ENCODE results near the gene COMP.

The COMP gene

DNA sequence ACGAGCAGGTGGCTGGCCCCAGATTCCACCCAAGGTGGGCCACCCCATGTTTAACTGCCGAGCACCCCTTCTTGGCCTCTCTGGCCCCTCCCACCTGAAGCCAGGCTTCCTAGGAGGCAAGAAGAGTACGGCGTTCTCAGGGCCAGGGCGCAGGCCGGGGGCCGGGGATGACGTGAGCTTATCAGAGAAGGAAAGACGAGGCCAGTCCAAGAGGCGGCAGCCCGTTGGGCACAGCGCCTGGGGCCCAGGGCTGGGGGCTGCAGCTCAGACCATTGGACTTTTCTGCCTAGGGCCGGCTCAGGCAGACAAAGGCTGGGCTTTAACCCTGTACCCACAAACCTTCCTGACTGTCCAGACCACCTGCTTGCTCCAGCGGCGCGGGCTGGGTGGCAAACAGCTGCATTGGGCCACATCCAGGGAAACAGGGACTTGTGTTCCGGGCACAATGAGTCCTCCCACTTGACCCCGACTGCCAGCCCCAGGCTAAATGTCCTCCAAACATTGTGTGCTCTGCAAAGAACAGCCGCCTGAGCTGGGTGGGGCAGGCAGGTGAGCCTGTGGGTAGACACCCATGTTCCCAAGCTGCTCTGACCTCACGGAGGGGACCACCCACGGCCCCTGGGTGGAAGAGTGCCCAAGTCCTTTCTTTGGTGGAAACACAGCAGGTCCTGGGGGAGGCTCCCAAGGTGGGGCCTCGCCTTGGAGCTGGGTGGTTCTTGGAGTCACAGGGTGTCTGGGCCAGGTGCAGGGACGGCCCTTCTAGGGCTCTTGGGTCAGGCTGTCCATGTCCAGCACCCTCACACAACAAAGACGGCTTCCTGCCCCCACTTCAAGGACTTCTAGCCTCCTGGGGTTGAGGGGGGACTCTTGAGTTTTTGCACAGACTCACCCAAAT, 21.9 kb downstream of the COMP start:
- no peak for DNase-seq

DNA sequence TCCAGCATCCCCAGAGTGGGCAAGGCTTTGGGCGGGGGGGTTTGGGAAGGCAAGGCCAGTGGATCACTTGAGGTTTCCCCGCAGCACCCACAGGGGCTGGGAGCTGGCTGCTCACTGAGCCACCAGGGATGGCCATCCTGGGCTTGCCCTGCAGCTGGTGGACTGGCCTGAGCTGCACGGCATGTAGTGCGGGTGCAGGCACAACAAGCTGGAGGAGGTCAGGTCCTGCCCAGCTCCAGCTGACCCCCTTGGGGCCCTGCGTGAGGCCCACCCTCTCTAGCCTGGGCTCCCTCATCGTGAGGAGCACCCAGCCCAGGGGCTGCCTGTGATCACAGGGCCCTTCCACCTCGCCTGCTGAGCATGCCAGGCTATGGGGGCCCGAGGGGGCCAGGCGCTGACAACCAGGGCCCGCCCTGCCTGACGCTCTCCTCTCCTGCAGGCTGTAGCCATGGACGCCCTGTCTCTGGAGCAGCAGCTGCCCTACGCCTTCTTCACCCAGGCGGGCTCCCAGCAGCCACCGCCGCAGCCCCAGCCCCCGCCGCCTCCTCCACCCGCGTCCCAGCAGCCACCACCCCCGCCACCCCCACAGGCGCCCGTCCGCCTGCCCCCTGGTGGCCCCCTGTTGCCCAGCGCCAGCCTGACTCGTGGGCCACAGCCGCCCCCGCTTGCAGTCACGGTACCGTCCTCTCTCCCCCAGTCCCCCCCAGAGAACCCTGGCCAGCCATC, 22.9 kb downstream of the COMP start:
- no peak for DNase-seq

DNA sequence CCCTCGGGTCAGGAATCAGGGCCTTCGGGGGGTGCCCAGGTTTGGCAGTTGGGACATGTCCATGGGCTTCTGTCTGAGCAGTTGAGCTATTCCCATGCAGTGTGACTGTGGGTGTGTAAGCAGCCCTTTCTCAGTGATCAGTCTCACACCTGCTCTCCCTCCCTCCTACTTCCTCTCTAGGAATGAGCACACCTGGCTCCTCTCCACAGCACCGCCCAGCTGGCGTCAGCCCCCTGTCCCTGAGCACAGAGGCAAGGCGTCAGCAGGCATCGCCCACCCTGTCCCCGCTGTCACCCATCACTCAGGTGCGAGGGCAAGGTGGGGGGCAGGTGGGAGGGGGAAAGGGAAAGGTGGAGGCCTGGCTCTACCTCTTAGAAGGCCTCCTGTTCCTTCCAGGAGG, 25.9 kb downstream of the COMP start:
- DNase-seq = no peak

DNA sequence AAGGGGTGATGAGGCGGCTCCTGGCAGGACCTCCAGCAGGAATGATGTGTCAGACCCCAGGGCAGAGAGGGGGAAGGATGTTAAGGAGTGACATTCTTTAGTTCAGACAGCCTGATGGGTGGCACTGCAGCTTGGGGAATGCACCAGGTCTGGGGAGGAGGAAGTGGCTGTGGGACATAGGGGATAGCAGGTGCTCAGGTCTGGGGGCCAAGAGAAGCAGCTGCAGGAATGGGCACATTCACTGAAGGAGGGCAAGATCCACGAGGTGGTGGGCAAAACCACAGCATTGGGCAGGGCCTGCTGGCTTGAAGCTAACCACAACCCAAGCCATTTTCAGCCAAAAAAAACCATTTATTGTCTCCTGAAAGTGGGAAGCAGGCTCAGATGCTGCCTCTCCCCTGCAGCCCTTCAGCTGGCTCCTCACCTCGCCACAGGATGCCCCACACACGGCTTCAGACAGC, 26.5 kb downstream of the COMP start:
- DNase-seq = no peak

DNA sequence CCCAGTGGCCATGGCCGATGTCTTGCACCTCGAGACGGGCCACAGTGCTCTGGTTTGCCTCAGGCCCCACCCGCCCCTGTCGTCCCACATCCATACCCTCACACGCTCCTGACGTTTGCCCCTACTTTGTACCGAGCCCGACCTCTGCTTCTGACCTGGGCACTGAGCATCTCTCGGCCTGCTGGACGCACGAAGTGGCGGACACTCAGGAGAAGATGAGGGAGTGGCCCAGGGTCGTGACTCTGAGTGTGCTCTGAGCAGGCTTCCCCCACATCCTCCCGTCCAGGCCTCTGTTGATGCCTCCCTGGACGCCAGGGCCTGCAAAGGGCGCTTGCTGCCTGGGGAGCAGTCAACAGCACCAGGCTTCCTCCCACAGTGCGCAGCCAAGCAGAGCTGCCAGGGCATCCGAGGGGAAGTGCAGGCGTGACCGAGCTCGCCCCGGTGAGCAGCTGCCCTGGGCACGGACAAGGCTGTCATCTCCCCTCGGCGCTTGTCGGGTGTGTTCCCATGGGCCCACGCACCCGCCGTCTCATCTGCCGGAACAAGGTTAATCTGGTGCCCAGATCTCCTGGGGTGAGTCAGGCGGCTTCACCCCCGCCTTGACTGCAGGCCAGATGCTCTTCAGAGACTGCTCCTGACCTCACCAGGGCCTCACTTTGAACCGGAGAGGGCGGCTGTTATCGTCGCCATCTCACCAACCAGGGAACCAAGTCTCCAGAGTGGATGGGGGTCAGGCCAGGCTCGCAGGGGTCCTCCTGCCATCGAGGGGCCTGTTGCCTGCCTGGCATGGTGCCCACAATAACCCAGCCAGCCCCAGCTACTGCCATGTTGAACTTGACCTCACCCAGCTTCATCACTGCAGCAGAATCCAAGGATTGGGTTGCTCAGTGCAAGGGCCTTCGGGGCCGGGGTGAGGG, 27.2 kb downstream of the COMP start:
- no peak for DNase-seq

DNA sequence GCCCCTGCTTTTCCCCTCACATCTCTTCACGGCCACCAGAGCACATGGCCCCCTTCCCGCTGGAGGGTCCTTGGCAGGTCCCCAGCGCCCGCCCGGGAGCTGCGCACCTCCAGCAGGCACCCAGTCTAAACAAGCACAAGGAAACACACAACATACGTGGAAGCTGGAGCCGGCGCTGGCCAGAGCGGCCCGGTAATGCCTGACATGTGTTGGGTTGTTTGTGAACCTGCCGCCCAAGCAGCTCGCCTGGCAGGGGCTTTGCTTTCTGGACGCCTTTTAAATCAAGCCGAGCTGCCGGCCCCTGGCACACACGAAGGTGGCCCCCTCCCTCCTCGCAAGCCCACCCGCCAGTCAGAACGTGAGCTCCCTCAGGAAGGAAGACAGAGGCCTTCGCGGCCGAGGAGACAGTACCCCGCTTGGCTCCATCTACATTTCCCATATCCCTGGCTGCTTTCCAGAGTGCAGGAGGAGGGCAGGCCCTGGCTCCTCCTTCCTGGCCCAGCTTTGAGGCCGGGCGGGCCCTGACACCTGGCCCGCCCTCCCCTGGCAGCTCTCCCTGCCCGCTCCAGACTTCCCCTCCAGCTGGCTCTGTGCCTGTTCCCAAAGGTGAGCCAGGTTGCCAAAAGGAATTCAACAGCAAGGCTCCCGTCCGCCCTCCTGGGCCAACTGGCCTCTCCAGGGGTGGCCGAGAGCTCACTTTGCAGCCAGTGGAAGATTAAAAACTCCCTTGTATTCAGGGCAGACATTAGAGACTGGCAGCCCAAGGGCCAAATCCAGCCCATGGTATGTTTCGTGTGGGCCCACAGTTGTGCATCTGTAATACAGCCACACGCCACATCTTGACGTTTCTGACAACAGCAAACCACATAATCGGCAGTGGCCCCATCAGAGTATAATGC, 28.7 kb downstream of the COMP start:
- DNase-seq = no peak

DNA sequence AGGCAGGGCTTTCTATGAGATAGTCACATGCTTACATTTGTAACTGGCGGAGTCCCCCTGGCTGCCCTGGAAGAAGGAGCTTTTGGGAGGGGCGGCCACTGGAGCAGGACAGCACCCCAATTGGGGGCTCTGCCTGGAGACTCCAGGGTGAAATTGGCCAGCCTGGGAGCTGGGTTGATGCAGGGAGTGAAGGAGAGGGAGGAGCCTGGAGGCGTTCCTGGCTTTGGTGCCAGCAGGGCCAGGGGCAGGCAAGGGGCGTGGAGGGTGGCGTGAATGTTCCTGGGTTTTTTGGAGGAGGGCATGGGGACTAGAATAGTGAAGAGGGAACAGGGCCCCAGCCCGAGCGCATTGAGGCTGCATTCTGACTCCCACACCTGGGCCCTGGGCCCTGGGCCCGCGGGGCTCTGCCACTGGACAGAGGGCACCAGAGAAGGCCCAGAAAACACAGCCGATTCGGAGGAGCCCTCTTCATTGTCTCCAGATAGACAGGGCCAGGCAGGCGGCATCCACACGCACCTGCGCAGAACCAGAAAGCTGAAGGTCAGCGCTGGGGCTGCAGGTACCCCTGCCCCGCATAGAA, 29.5 kb downstream of the COMP start:
- no peak for DNase-seq

DNA sequence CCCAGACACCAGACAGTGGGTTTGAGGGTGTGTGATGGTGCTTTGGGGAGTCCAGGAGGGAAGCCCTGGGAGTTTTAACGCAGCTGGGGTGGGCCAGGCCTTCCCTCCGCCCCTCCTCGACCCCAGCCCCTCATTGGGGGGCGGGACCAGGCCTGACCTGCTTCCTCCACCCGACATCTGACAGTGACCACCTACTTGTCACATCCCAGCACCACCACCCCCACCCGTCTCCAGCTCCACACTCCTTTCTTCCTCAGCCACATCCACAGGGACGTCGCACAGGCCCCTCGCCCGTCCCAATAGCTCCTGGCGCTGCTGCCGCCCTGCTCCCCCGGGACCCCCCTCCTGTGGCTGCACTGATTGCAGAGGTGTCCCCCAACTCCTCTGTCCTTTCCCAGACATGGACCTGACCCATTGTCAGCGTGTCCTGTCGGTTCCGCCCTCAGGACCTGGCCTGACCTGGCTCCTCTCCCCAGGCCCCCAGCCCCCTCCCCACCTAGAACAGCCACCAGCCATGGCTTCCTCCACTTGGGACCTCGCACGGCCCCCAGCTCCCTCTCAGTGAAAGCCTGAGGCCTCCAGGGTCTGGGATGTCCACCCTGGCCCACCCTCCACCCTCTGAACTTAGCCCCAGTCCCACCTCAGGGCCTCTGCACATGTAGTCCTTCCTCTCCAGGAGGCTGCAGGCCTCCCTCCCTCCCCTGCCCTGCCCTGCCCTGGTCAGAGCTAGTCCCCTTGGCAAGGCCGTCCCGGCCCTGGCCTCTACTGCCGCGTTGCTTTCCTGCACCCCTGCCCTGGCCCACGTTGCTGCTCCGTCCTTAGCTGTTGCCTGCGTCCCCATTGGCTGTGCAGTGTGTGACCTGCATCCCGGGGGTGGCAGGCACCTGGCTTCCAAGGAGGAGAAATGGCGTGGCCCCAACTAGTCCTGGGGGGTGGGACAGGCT, 30.4 kb downstream of the COMP start:
- no peak for DNase-seq

DNA sequence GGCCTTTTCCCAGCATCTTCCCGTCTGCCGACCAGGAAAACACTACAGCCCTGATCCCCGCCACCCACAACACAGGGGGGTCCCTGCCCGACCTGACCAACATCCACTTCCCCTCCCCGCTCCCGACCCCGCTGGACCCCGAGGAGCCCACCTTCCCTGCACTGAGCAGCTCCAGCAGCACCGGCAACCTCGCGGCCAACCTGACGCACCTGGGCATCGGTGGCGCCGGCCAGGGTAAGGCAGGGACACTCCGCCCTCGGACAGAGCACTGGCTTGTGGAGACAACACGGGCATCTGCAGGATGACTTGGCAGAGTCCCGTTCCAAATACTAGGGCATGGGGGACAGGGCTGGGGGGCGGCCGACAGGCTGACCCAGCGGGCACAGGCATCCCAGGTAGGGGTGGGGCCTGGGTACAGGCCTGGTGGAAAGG, 31.1 kb downstream of the COMP start:
- DNase-seq = no peak

DNA sequence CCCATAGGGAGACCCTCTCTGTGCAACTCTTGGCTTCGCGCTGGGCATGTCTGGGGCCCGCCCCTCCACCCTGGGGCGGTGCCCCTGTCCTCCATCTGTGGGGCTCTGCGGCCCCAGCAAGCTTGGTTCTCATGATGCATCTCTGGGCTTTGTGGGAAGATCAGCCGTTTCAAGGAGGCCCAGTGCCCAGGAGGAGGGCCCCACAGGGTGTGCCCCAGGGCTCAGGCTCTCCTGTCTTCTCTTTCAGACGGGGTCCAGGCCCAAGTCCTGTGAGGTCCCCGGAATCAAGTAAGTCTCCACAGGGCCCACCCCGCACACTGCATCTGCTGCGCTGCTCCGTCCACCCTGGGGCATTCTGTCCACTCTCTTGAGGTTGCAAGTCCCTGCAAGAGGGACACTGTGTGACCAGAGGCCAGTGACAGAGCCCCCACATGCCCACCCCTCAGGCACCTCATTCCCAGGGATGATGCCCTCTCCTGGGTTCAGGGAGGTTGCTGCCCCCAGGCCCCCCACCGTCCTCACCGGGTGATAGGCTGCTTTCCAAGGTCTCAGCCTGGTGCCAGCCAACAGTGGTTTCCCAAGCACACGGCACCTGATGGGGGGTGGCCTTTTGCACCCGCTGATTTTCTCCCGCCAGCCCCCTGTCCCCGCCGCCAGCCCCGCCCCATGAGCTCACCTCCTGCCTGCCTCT, 31.7 kb downstream of the COMP start:
- DNase-seq = no peak

DNA sequence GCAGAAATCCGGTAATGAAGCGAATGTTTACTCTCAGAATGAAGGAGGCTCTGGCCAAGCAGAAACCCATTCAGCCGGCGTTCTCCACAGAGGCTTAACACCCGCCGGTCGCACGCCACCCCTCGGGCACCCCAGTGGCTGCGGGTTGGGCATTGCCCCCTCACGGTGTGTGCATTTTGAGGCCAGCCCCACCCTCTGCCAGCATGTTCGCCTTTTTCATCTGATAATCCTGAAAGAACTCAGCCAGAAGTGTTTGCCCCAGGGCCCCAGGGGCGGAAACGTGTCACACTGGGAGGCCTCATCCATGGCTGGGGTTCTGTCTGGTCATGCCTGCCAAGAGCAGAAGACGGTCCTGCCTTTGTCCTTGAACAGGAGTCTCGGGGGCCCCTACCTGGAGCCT, 34.2 kb downstream of the COMP start:
- no peak for DNase-seq

DNA sequence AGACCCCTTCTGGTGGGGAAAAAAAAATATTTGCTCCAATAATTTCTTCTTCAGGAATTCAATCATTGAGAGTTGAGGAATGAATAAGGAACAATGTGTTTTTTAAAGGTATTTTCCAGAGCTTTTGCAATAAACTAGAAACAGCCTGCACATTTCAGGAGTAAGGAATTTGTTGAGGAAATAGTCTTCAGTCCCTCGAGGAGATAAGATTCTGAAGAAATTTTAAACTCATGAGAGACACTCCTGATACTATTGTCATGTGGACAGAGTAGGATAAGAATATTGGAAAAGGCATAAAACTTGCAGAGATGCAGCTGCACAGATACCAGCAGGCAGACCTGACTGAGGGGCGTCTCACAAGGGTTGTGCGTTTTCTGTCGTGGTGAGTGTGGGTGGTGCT, 36.6 kb downstream of the COMP start:
- DNase-seq = no peak

DNA sequence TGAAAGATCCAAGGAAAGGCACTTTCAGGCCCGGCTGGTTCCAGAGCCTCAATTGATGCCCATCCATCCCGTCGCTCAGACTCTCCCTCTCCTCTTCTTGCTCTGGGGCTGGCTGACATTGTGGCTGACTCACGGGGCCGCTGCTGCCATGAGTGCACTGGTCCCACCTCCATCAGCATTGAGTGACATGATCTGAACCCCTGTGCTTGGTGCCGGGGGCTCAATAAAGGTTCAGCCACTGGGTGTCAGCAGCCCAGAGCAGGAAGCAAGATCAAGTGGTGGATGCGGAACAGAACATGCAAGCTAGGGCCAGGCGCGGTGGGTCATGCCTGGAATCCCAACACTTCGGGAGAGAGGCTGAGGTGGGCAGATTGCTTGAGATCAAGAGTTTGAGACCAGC, 39.5 kb downstream of the COMP start:
- no peak for DNase-seq

DNA sequence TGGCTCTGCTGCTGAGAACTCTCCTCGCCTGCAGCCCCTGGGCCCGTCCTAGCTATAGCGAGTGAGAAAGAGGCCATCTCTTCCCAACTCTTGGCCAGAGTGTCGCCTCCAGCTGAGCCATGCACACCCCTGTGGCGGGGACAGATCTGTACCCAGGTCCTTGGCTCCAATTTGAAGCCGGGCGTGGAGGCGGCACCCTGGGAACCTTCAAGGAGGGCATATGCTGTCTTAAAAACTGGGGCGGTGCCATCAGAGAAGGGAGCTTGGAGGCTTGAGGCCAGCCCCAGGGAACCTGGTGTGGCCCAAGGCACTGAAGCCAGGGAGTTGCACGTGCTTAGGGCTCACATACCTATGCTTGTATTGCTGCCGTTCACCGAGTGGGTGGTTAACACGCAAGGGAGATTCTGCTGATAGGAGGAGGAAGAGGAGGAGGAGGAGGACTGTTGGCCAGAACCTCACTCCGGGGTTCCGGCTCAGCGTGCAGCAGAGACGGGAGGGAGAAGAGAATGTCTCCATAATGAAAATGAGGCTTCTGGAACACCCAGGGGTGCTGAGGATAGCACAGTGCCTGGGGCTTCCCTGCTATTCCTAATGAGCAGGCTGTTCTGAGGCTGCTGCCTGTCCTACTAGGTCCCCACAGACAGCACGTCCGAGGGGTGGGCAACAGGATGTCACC, 40.7 kb downstream of the COMP start:
- DNase-seq = no peak

DNA sequence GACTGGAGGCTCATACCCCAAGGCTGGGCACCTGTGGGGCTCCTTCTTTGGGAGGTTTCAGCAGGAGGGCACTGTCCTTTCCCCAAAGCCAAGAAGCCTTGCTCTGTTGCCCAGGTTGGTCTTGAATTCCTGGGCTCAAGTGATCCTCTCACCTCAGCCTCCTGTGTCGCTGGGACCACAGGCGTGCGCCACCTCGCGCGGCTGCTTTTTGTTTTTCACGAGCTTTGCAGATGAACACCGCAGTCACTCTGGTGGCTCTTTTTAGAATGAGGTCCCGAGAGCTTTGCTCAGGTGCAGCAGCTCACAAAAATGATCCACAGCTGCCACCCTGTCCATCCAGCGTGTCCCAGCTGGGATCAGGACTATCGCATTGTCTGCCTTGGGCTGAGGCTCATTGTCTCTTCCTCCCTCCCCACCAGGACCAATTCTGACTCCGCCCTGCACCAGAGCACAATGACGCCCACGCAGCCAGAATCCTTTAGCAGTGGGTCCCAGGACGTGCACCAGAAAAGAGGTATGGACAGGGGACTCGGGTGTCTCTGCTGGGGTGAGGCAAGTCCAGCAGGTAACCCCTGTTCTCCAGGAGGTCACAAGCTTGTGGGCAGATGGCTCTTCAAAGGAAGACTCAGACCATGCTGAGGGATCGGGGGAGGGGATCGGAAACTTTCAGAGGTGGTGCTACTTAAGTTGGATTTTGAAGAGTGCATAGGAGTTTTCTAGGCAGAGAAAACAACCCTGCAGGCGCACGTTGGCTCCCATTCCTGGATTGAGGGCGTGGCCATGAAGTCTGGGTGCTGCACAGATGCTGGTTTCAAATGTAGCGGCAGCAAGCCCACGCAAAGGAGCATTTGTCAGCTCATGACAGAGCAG, 41.5 kb downstream of the COMP start:
- no peak for DNase-seq

DNA sequence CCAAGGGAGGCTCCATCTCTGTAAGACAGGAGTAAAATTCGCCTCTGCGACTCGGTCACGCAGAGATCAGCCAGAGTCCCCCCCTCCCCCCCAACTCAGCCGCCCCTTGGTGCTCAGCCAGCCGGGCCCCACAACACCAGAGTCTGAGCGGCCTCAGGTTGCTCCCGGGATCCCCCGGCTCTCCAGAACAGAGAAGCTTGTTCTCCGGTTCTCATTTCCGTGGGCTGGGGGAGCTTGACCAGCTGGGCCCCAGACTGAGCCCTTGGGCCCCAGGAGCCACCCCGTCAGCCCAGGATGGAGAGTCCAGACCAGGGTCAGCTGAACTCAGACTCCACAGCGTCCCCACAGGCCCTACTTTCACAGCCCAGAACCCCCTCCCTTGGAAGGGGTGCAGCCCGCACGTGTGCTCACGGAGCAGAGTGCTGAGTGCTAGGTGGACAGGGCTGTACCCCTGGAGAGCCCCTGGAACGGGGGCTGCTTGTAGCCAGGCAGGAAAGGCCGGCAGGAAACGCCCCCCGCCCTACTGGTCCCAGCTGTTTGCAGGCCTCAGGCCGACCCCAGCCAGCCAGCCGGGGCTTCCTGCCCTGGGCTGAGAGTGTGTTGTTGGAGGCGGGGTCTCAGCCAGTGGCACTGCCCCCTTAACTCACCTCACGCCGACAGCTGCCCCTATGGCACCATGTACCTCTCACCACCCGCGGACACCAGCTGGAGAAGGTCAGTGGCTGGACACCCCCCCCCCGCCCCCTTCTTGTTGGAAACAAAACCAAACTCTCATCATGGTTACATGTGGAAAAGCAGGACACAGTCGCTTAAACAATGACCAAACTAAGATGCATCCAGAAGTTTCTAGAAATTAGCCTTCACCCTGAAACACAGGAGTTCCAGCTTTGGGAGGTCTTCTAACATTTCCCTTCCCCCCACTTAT, 44.4 kb downstream of the COMP start:
- no peak for DNase-seq

DNA sequence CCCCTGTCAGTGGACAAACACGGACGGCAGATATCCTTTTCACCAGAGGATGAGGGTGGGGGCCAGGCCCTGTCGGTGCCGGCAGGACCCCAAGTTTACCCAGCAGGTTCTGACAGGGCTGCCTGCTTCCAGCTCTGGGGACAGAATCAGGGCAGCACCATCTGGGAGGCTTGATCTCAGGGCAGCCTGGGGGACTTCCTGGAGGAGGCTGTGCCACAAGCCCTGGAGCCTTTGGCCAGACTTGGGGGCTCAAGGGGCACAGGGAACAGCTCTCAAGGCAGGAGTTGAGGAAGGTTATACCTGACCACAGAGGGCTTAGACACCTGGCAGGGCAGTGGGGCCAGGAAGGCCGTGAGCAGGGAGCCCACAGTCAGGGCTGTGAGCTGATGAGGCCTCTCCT, 45.2 kb downstream of the COMP start:
- DNase-seq = no peak
